OCI-LY3 (cell line): ENCODE results near the gene FBXO22.
"Not testable (repeated sequence)": the region's sequence is repeated elsewhere in the genome, so short reads cannot be mapped to it uniquely, and the experiment has no call there.

ENCODE experiments used
- EZH2phosphoT487 ChIP-seq: fragments of 200-600 bp; shearing (Covaris generic); IDR thresholded peaks from 2 replicates; pipeline ENCODE4 v1.6.1; 2018; ENCODE audit warnings: antibody characterized with exemption, mixed run types, low read depth
- TF ChIP-seq, protein P1 (sequence below): fragments of 200-600, 300-600 bp; sonication (generic); IDR thresholded peaks from 2 replicates; pipeline ENCODE4 v1.5.1; 2014; ENCODE audit warnings: antibody characterized with exemption, low read length, low read depth

DNA sequence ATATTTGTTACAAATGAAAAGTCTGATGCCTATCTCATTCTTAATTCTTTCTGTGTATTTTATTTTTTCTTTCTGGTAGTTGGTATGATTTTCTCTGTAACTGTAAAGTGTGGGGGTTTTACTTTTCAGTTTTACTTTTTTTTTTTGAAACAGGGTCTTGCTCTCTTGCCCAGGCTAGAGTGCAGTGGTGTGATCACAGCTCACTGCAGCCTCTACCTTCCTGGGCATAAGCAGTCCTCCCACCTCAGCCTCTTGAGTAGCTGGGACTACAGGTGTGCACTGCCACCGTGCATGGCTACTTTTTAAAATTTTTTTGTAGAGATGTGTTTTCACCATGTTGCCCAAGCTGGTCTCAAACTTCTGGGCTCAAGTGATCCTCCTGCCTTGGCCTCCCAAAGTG lies 37.6 kb upstream of the FBXO22 start:
- TF ChIP-seq, protein P1, sequence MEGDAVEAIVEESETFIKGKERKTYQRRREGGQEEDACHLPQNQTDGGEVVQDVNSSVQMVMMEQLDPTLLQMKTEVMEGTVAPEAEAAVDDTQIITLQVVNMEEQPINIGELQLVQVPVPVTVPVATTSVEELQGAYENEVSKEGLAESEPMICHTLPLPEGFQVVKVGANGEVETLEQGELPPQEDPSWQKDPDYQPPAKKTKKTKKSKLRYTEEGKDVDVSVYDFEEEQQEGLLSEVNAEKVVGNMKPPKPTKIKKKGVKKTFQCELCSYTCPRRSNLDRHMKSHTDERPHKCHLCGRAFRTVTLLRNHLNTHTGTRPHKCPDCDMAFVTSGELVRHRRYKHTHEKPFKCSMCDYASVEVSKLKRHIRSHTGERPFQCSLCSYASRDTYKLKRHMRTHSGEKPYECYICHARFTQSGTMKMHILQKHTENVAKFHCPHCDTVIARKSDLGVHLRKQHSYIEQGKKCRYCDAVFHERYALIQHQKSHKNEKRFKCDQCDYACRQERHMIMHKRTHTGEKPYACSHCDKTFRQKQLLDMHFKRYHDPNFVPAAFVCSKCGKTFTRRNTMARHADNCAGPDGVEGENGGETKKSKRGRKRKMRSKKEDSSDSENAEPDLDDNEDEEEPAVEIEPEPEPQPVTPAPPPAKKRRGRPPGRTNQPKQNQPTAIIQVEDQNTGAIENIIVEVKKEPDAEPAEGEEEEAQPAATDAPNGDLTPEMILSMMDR: not testable (repeated sequence)
- not testable (repeated sequence) for TF ChIP-seq EZH2phosphoT487
